Measurements from ENCODE around the gene SLC22A15. TPM values are rescaled to one million over a fixed set of nuclear protein-coding genes. Genes with fewer than 3 reads are reported as not detected.

The SLC22A15 gene
- total and polyA plus RNA-seq, 3 donors from 2014 or later: 1.8 to 9.4 (median 6.4) TPM

GRCh38 chr1:115939455-115939854, 36.9 kb upstream of the SLC22A15 start:
- 70 to 71% methylated on average over 6 of the region's 6 CpGs for WGBS, 2 donors
- Histone ChIP-seq H3K9me3 (no peaks in the 10 kb centered on the region), H3K27ac (no peak overlapping the region), H3K4me3 (no peak overlapping the region), H3K27me3 (no peaks in the 10 kb centered on the region), H3K4me1 (no peaks in the 10 kb centered on the region), H3K36me3 (ENCODE audit: low read depth, missing control alignments) (no peaks in the 10 kb centered on the region)
- intact Hi-C loops (cut with DNase I; ENCODE audit: low total_unique reads): no loop called here
- no peak for DNase-seq
- TF ChIP-seq CTCF (IDR thresholded peaks at IDR 0.05): no peak
- no peak for TF ChIP-seq POLR2A (IDR thresholded peaks at IDR 0.05)

- DNase-seq: no peak
- WGBS, 2 donors: 73 to 81% methylated on average over 3 of the region's 3 CpGs
- H3K36me3 ChIP-seq (ENCODE audit: low read depth, missing control alignments): no peaks in the 10 kb centered on the region
- H3K4me1 ChIP-seq: no peaks in the 10 kb centered on the region
- no peak for TF ChIP-seq CTCF (IDR thresholded peaks at IDR 0.05)
- no peak for TF ChIP-seq POLR2A (IDR thresholded peaks at IDR 0.05)
- H3K27me3 ChIP-seq: no peaks in the 10 kb centered on the region
- no peak overlapping the region for H3K4me3 ChIP-seq
- intact Hi-C loops (cut with DNase I; ENCODE audit: low total_unique reads): no loop called here
- no peaks in the 10 kb centered on the region for H3K9me3 ChIP-seq
- no peak overlapping the region for H3K27ac ChIP-seq
Measured at GRCh38 chr1:115946116-115946515, 30.2 kb upstream of the SLC22A15 start.

- Histone ChIP-seq H3K4me3 (no peak overlapping the region), H3K9me3 (no peaks in the 10 kb centered on the region), H3K27me3 (no peaks in the 10 kb centered on the region), H3K27ac (no peak overlapping the region), H3K36me3 (ENCODE audit: low read depth, missing control alignments) (no peaks in the 10 kb centered on the region), H3K4me1 (no peaks in the 10 kb centered on the region)
- TF ChIP-seq POLR2A (IDR thresholded peaks at IDR 0.05): no peak
- TF ChIP-seq CTCF (IDR thresholded peaks at IDR 0.05): no peak
- WGBS, 2 donors: 69 to 81% methylated on average over 2 of the region's 2 CpGs
- intact Hi-C loops (cut with DNase I; ENCODE audit: low total_unique reads): no loop called here
- DNase-seq: no peak
Measured at GRCh38 chr1:115949156-115949555, 27.2 kb upstream of the SLC22A15 start.

- H3K27ac ChIP-seq: no peak overlapping the region
- no peaks in the 10 kb centered on the region for H3K9me3 ChIP-seq
- intact Hi-C loops (cut with DNase I; ENCODE audit: low total_unique reads): no loop called here
- H3K4me1 ChIP-seq: no peaks in the 10 kb centered on the region
- H3K27me3 ChIP-seq: no peaks in the 10 kb centered on the region
- TF ChIP-seq CTCF (IDR thresholded peaks at IDR 0.05): no peak
- no peak for TF ChIP-seq POLR2A (IDR thresholded peaks at IDR 0.05)
- no peak overlapping the region for H3K4me3 ChIP-seq
- DNase-seq: no peak
- H3K36me3 ChIP-seq (ENCODE audit: low read depth, missing control alignments): no peaks in the 10 kb centered on the region
Measured at GRCh38 chr1:115951560-115951959, 24.8 kb upstream of the SLC22A15 start.

- TF ChIP-seq CTCF (IDR thresholded peaks at IDR 0.05): no peak
- TF ChIP-seq POLR2A (IDR thresholded peaks at IDR 0.05): no peak
- Histone ChIP-seq H3K4me3 (no peak overlapping the region), H3K27me3 (no peaks in the 10 kb centered on the region), H3K4me1 (no peaks in the 10 kb centered on the region), H3K9me3 (no peaks in the 10 kb centered on the region), H3K36me3 (ENCODE audit: low read depth, missing control alignments) (no peaks in the 10 kb centered on the region), H3K27ac (no peak overlapping the region)
- no peak for DNase-seq
- 0 to 3% methylated on average over 1 of the region's 1 CpG for WGBS, 2 donors
- intact Hi-C loops (cut with DNase I; ENCODE audit: low total_unique reads): no loop called here
Measured at GRCh38 chr1:115952547-115952946, 23.8 kb upstream of the SLC22A15 start.

All from testis (tissue), 3 donors.